ENCODE data around the gene INO80E.
A peak's percentile ranks its signal among the peaks of the same experiment; 100 is the strongest.

INO80E gene

DNA sequence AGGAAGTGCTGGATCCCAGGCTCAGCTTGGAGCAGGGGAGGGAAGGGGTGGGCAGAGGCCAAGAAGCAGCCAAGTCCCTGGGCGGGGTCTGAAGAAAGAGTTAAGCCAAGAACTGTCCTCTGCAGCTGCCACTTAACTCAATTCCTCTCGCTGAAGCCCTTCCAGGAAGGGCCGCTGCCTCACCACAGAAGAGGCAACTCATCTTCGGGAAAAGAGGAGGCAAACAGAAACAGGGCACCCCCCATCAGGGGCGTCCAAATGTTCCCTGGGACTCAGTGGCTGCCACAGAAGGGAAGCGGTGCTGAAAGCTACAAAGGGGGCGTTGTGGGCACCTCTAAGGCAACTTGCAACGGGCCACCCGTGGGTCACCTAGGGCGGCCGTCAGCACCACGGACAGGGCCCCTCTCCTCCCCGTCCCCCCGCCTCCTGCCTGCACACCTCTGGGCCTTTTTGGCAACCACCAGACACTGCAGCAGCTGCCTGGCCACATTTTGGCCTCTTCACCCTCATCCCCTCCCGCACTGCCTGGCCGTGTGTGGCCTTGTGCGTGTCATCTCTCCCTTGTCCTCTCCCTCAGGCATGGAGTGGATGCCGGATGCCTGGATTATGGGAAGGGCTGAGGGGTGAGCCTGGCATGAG, 32.5 kb downstream of the INO80E start:
- H3K36me3 ChIP-seq (ENCODE audit: insufficient read depth, low read length): no peaks in the 10 kb centered on the region
- H3K4me3 ChIP-seq (ENCODE audit: low read length, poor library complexity, severe bottlenecking): no peak overlapping the region
- no peaks in the 10 kb centered on the region for H3K79me2 ChIP-seq (ENCODE audit: insufficient read depth, low read length)
- no peak overlapping the region for H3K4me2 ChIP-seq (ENCODE audit: low read depth, low read length, poor library complexity, severe bottlenecking)
- H3K4me1 ChIP-seq (ENCODE audit: insufficient read depth, low read length, poor library complexity, severe bottlenecking): peaks cover 12% of the 10 kb centered on the region
- H3K9me3 ChIP-seq (ENCODE audit: insufficient read depth, low read depth, low read length): no peaks in the 10 kb centered on the region
- H4K20me1 ChIP-seq (ENCODE audit: insufficient read depth, low read length, poor library complexity, severe bottlenecking): no peaks in the 10 kb centered on the region
- H2AFZ ChIP-seq (ENCODE audit: low read length): no peak overlapping the region
- no peaks in the 10 kb centered on the region for H3K9me2 ChIP-seq (replicated peaks; ENCODE audit: low read depth, low read length)
- H3K27me3 ChIP-seq (ENCODE audit: insufficient read depth, low read length, poor library complexity, severe bottlenecking): no peaks in the 10 kb centered on the region
- no peak overlapping the region for H3K9ac ChIP-seq (ENCODE audit: low read depth, low read length, poor library complexity, severe bottlenecking)
- no peak for TF ChIP-seq EZH2phosphoT487 (IDR thresholded peaks at IDR 0.05; ENCODE audit: borderline replicate concordance)
- TF ChIP-seq CTCF (conservative IDR thresholded peaks at IDR 0.05; ENCODE audit: low read length): no peak
- H3F3A ChIP-seq (ENCODE audit: low read depth): no peaks in the 10 kb centered on the region

DNA sequence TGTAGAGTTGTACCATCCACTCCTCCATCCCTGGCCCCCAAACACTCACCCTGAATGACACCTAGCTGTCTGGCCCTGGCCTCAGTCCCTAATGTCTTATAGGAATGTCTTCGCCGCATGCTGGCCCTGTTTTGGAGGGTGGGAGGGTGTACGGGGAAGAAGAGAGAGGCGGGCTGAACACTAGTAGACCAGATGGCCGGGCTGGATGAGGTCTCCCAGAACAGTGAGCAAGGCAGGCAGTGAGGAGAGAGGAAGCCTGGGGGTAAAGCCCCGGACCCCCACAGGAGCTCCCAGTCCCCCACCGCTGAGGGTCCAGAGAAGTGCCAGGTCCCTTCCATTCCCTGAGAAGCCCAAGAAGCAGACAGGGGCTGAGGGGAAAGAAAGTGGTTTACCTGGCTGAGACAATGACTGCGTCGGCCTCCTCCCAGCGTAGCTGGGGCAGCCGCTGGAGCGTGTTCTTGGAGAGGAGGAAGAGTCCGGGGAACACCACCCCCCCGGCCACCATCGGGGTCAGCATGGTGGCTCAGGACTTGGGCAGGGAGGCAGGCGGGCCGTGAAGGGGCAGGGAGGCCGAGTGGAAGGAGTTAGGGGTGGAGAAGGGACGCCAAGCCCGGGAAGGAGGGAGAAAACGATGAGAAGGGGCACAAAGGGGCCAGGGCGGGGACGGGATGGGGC, 34.1 kb downstream of the INO80E start:
- H4K20me1 ChIP-seq (ENCODE audit: insufficient read depth, low read length, poor library complexity, severe bottlenecking): no peaks in the 10 kb centered on the region
- no peaks in the 10 kb centered on the region for H3K36me3 ChIP-seq (ENCODE audit: insufficient read depth, low read length)
- no peaks in the 10 kb centered on the region for H3K9me3 ChIP-seq (ENCODE audit: insufficient read depth, low read depth, low read length)
- no peaks in the 10 kb centered on the region for H3K79me2 ChIP-seq (ENCODE audit: insufficient read depth, low read length)
- no peak overlapping the region for H3K4me2 ChIP-seq (ENCODE audit: low read depth, low read length, poor library complexity, severe bottlenecking)
- no peaks in the 10 kb centered on the region for H3K27me3 ChIP-seq (ENCODE audit: insufficient read depth, low read length, poor library complexity, severe bottlenecking)
- H3F3A ChIP-seq (ENCODE audit: low read depth): no peaks in the 10 kb centered on the region
- no peak overlapping the region for H2AFZ ChIP-seq (ENCODE audit: low read length)
- H3K4me3 ChIP-seq (ENCODE audit: low read length, poor library complexity, severe bottlenecking): no peak overlapping the region
- H3K9me2 ChIP-seq (replicated peaks; ENCODE audit: low read depth, low read length): no peaks in the 10 kb centered on the region
- peaks cover 12% of the 10 kb centered on the region for H3K4me1 ChIP-seq (ENCODE audit: insufficient read depth, low read length, poor library complexity, severe bottlenecking)
- TF ChIP-seq CTCF (conservative IDR thresholded peaks at IDR 0.05; ENCODE audit: low read length) (no peak), EZH2phosphoT487 (IDR thresholded peaks at IDR 0.05; ENCODE audit: borderline replicate concordance) (no peak)
- H3K9ac ChIP-seq (ENCODE audit: low read depth, low read length, poor library complexity, severe bottlenecking): no peak overlapping the region

- peaks cover 12% of the 10 kb centered on the region for H3K4me1 ChIP-seq (ENCODE audit: insufficient read depth, low read length, poor library complexity, severe bottlenecking)
- peak within 1 kb of the TSS; percentile 63 for H3K4me2 ChIP-seq (ENCODE audit: low read depth, low read length, poor library complexity, severe bottlenecking)
- H3K27me3 ChIP-seq (ENCODE audit: insufficient read depth, low read length, poor library complexity, severe bottlenecking): no peaks in the 10 kb centered on the region
- H3K36me3 ChIP-seq (ENCODE audit: insufficient read depth, low read length): no peaks in the 10 kb centered on the region
- H3K9ac ChIP-seq (ENCODE audit: low read depth, low read length, poor library complexity, severe bottlenecking): peak within 1 kb of the TSS; percentile 24
- H3K79me2 ChIP-seq (ENCODE audit: insufficient read depth, low read length): no peaks in the 10 kb centered on the region
- H3K9me2 ChIP-seq (replicated peaks; ENCODE audit: low read depth, low read length): no peaks in the 10 kb centered on the region
- peak within 1 kb of the TSS; percentile 53 for H3K4me3 ChIP-seq (ENCODE audit: low read length, poor library complexity, severe bottlenecking)
- no peak for TF ChIP-seq EZH2phosphoT487 (IDR thresholded peaks at IDR 0.05; ENCODE audit: borderline replicate concordance)
- no peak for TF ChIP-seq CTCF (conservative IDR thresholded peaks at IDR 0.05; ENCODE audit: low read length)
- no peak within 1 kb of the TSS for H2AFZ ChIP-seq (ENCODE audit: low read length)
- no peaks in the 10 kb centered on the region for H3F3A ChIP-seq (ENCODE audit: low read depth)
- H4K20me1 ChIP-seq (ENCODE audit: insufficient read depth, low read length, poor library complexity, severe bottlenecking): no peaks in the 10 kb centered on the region
- H3K9me3 ChIP-seq (ENCODE audit: insufficient read depth, low read depth, low read length): no peaks in the 10 kb centered on the region
Observed at GRCh38 chr16:30030841-30031413, 34.9 kb downstream of the INO80E start, which contains the start of gene TLCD3B. Gene TLCD3B, minus strand, starts transcription at chr16:30031271. Its CDS starts 744 bp downstream, at chr16:30030527.

All from Loucy (cell line).